Breast epithelium (tissue), 3 donors: ENCODE results near the gene POTEC.
"Not testable (repeated sequence)": the region's sequence is repeated elsewhere in the genome, so short reads cannot be mapped to it uniquely, and the experiment has no call there.

Source experiments
- CTCF ChIP-seq, 3 donors: fragments of 450-650 bp; IDR thresholded peaks; one replicate each; pipeline ENCODE4 v1.5.1; 2016 to 2017; ENCODE audit warnings: antibody characterized with exemption in 3 of 3, mild to moderate bottlenecking in 3 of 3, moderate library complexity in 3 of 3
- POLR2A ChIP-seq: fragments of 450-650 bp; IDR thresholded peaks from one replicate; pipeline ENCODE4 v1.6.1; 2016; ENCODE audit warnings: antibody characterized with exemption, mild to moderate bottlenecking, moderate library complexity
- POLR2AphosphoS5 ChIP-seq, 3 donors: sonication (generic); formaldehyde crosslinking; IDR thresholded peaks; one replicate each; pipeline ENCODE4 v1.6.1; 2017; ENCODE audit warnings: antibody characterized with exemption in 3 of 3

GRCh38 chr18:14488789-14489188 is 54.6 kb downstream of the POTEC start:
- TF ChIP-seq POLR2A; CTCF (IDR thresholded peaks at IDR 0.05); POLR2AphosphoS5 (IDR thresholded peaks at IDR 0.05): not testable (repeated sequence)
